ENCODE measurements around the gene CHST11. TPM values are rescaled to one million over a fixed set of nuclear protein-coding genes. Genes with fewer than 3 reads are reported as not detected.

Gene CHST11
- total RNA-seq, 2 donors from 2014 or later, result 2.9 to 4.9 TPM

GRCh38 chr12:104496336-104496735, 39.6 kb downstream of the CHST11 start:
- Histone ChIP-seq H3K9me3 (no peaks in the 10 kb centered on the region), H3K4me1 (no peaks in the 10 kb centered on the region)
- no peak for TF ChIP-seq CTCF (IDR thresholded peaks at IDR 0.05)

GRCh38 chr12:104498211-104498801, 41.6 kb downstream of the CHST11 start:
- H3K4me3 ChIP-seq, result no peak overlapping the region
- no peak for DNase-seq
- no peaks in the 10 kb centered on the region for H3K36me3 ChIP-seq
- no peak for TF ChIP-seq CTCF (IDR thresholded peaks at IDR 0.05)
- no peaks in the 10 kb centered on the region for H3K4me1 ChIP-seq
- H3K9ac ChIP-seq (ENCODE audit: low read depth in 2 of 2, low read length in 2 of 2), result no peak overlapping the region
- intact Hi-C loops (cut with DNase I), result no loop called here
- no peaks in the 10 kb centered on the region for H3K27me3 ChIP-seq
- no peak overlapping the region for H3K27ac ChIP-seq
- no peaks in the 10 kb centered on the region for H3K9me3 ChIP-seq

More at GRCh38 chr12:104496336-104496735, 39.6 kb downstream of the CHST11 start:
- no peaks in the 10 kb centered on the region for H3K27me3 ChIP-seq
- no peak overlapping the region for H3K4me3 ChIP-seq
- DNase-seq, result no peak
- intact Hi-C loops (cut with DNase I), result no loop called here
- no peak overlapping the region for H3K9ac ChIP-seq (ENCODE audit: low read depth in 2 of 2, low read length in 2 of 2)
- H3K36me3 ChIP-seq, result no peaks in the 10 kb centered on the region
- H3K27ac ChIP-seq, result no peak overlapping the region

GRCh38 chr12:104499668-104500332, 43.1 kb downstream of the CHST11 start:
- Histone ChIP-seq H3K27me3 (no peaks in the 10 kb centered on the region), H3K36me3 (no peaks in the 10 kb centered on the region), H3K4me1 (no peaks in the 10 kb centered on the region), H3K27ac (no peak overlapping the region), H3K9ac (ENCODE audit: low read depth in 2 of 2, low read length in 2 of 2) (no peak overlapping the region), H3K4me3 (no peak overlapping the region), H3K9me3 (no peaks in the 10 kb centered on the region)
- intact Hi-C loops (cut with DNase I), result no loop called here
- no peak for DNase-seq
- TF ChIP-seq CTCF (IDR thresholded peaks at IDR 0.05), result no peak

GRCh38 chr12:104501115-104501514, 44.4 kb downstream of the CHST11 start:
- intact Hi-C loops (cut with DNase I), result no loop called here
- Histone ChIP-seq H3K27ac (no peak overlapping the region), H3K36me3 (no peaks in the 10 kb centered on the region), H3K9me3 (no peaks in the 10 kb centered on the region), H3K9ac (ENCODE audit: low read depth in 2 of 2, low read length in 2 of 2) (no peak overlapping the region), H3K4me3 (no peak overlapping the region), H3K4me1 (no peaks in the 10 kb centered on the region), H3K27me3 (no peaks in the 10 kb centered on the region)
- DNase-seq, result no peak
- TF ChIP-seq CTCF (IDR thresholded peaks at IDR 0.05), result no peak

- no peak for DNase-seq
- no peaks in the 10 kb centered on the region for H3K4me1 ChIP-seq
- H3K27me3 ChIP-seq, result no peaks in the 10 kb centered on the region
- no peaks in the 10 kb centered on the region for H3K9me3 ChIP-seq
- TF ChIP-seq CTCF (IDR thresholded peaks at IDR 0.05), result no peak
- H3K36me3 ChIP-seq, result no peaks in the 10 kb centered on the region
- intact Hi-C loops (cut with DNase I), result no loop called here
- H3K9ac ChIP-seq (ENCODE audit: low read depth in 2 of 2, low read length in 2 of 2), result no peak overlapping the region
- H3K4me3 ChIP-seq, result no peak overlapping the region
- no peak overlapping the region for H3K27ac ChIP-seq
These were observed 44.9 kb downstream of the CHST11 start for GRCh38 chr12:104501660-104502059.
